ENCODE measurements around the gene G3BP2. TPM values are rescaled to one million over a fixed set of nuclear protein-coding genes. Genes with fewer than 3 reads are reported as not detected.

G3BP2 gene
- total and polyA plus RNA-seq, 10 of the 15 experiments (the other 5 are each of a cell fraction or from before 2014, with no cell fraction given), result 22.2 to 176 (median 102) TPM

DNA sequence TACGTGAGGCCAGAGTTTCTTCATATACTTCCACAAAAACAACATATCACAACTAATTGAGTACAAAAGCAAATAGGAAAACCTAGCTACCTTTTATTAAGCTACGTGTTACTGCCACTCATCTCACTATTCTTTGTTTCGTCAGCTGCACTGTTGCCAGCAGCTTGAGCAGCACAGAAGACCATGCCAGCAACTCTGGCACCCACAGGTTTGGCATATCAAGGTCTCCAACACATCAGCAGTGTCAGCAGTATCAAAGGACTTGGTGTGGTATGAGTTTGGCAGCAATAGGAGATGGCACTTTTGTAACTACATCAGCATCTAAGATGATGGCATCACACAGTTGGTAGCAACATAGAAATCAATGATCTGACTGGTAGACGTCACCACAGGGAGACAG is 73.6 kb downstream of the G3BP2 start (continued):
- TF ChIP-seq, protein P1, sequence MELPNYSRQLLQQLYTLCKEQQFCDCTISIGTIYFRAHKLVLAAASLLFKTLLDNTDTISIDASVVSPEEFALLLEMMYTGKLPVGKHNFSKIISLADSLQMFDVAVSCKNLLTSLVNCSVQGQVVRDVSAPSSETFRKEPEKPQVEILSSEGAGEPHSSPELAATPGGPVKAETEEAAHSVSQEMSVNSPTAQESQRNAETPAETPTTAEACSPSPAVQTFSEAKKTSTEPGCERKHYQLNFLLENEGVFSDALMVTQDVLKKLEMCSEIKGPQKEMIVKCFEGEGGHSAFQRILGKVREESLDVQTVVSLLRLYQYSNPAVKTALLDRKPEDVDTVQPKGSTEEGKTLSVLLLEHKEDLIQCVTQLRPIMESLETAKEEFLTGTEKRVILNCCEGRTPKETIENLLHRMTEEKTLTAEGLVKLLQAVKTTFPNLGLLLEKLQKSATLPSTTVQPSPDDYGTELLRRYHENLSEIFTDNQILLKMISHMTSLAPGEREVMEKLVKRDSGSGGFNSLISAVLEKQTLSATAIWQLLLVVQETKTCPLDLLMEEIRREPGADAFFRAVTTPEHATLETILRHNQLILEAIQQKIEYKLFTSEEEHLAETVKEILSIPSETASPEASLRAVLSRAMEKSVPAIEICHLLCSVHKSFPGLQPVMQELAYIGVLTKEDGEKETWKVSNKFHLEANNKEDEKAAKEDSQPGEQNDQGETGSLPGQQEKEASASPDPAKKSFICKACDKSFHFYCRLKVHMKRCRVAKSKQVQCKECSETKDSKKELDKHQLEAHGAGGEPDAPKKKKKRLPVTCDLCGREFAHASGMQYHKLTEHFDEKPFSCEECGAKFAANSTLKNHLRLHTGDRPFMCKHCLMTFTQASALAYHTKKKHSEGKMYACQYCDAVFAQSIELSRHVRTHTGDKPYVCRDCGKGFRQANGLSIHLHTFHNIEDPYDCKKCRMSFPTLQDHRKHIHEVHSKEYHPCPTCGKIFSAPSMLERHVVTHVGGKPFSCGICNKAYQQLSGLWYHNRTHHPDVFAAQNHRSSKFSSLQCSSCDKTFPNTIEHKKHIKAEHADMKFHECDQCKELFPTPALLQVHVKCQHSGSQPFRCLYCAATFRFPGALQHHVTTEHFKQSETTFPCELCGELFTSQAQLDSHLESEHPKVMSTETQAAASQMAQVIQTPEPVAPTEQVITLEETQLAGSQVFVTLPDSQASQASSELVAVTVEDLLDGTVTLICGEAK (IDR thresholded peaks at IDR 0.05; ENCODE audit: borderline replicate concordance), result no peak

DNA sequence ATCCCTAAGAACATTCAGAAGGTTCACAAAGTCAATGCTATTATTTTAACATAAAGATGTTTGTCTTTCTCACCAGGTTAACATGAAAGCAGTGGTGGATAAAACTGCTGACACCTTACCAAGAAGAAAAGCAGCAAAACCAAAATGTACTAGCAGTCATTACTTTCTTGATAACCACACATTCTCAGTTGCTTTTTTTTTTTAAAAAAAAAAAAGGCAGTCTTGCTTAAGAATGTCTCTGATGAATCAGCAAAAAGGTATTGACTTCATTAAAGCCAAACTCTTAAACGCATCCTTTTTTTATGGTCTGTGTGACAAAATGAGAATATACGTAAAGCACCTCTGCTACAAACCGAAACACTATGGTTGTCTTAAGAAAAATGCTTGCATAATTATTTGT is 74.8 kb downstream of the G3BP2 start:
- no peak for ATAC-seq
- Histone ChIP-seq H3K36me3 (ENCODE audit: control insufficient read depth in 2 of 2, insufficient read depth in 2 of 2, low read length in 1 of 2) (no peaks in the 10 kb centered on the region), H3K79me2 (ENCODE audit: control insufficient read depth, insufficient read depth, low read length) (no peaks in the 10 kb centered on the region), H3K4me2 (ENCODE audit: control insufficient read depth, insufficient read depth) (no peak overlapping the region), H3K9me3 (replicated peaks; ENCODE audit: control insufficient read depth, insufficient read depth, low read length) (no peaks in the 10 kb centered on the region), H2AFZ (ENCODE audit: control insufficient read depth, low read depth, low read length) (no peak overlapping the region), H4K20me1 (ENCODE audit: control insufficient read depth, insufficient read depth) (no peaks in the 10 kb centered on the region), H3K27ac (ENCODE audit: control insufficient read depth, insufficient read depth) (no peak overlapping the region), H3K4me1 (ENCODE audit: control insufficient read depth, insufficient read depth, low read length) (no peaks in the 10 kb centered on the region), H3K4me3 (no peak overlapping the region), H3K9ac (ENCODE audit: control insufficient read depth, insufficient read depth, low read length) (no peak overlapping the region), H3K27me3 (replicated peaks in 1 of 2; ENCODE audit: control insufficient read depth in 2 of 2, insufficient read depth in 2 of 2, low read length in 1 of 2) (no peaks in the 10 kb centered on the region; a peak in 1 of 4 replicates)
- SMC1A ChIA-PET (ENCODE audit: uncharacterized antibody, unreplicated experiment), result no interaction called here
- POLR2A ChIA-PET, result no interaction called here
- FAIRE-seq, result no peak
- DNase-seq (ENCODE audit: low read depth, low spot score), result no peak
- 94% methylated on average over 3 of the region's 3 CpGs for WGBS (ENCODE audit: insufficient coverage, insufficient replicate concordance, low lambda C conversion rate, missing lambda C conversion rate)
- in situ Hi-C loops (cut with MboI), result no loop called here
- BruUV-seq (replicated peaks), result no TSS peak
- CTCF ChIA-PET, result no interaction called here
- intact Hi-C loops (cut with micrococcal nuclease; ENCODE audit: unreplicated experiment), result no loop called here
- RAD21 ChIA-PET (ENCODE audit: unreplicated experiment), result no interaction called here
- TF ChIP-seq ZNF384 (IDR thresholded peaks at IDR 0.05; ENCODE audit: borderline replicate concordance, low read depth, low read length) (peak; percentile 74), KLF5 (IDR thresholded peaks at IDR 0.05; ENCODE audit: partially characterized antibody) (no peak), NFIC (IDR thresholded peaks at IDR 0.05; ENCODE audit: low read depth, low read length) (no peak)
